NCI-H2196 treated with DMSO at 0.1 percent for 48 hours (cell line): ENCODE measurements around the gene NOL11.
"Not testable (repeated sequence)": the region's sequence is repeated elsewhere in the genome, so short reads cannot be mapped to it uniquely, and the experiment has no call there.

Experiments
- DNase-seq: peaks from one replicate; lab custom pipeline; 2025; ENCODE audit not compliant: unreplicated experiment; lab: John Stamatoyannopoulos, UW

The NOL11 gene

GRCh38 chr17:67707442-67707841 lies 10.3 kb upstream of the NOL11 start:
- no peak for DNase-seq

GRCh38 chr17:67708378-67708777 lies 9.4 kb upstream of the NOL11 start:
- no peak for DNase-seq

- DNase-seq: no peak
These were observed 5.8 kb upstream of the NOL11 start for GRCh38 chr17:67711916-67712315.

GRCh38 chr17:67712375-67712774 lies 5.4 kb upstream of the NOL11 start:
- DNase-seq: no peak

GRCh38 chr17:67713169-67713568 lies 4.6 kb upstream of the NOL11 start:
- DNase-seq: no peak

- DNase-seq: no peak
These were observed 1.3 kb upstream of the NOL11 start for GRCh38 chr17:67716405-67716798.

GRCh38 chr17:67717192-67717623 lies 528 bp upstream of the NOL11 start:
- DNase-seq: no peak

DNA sequence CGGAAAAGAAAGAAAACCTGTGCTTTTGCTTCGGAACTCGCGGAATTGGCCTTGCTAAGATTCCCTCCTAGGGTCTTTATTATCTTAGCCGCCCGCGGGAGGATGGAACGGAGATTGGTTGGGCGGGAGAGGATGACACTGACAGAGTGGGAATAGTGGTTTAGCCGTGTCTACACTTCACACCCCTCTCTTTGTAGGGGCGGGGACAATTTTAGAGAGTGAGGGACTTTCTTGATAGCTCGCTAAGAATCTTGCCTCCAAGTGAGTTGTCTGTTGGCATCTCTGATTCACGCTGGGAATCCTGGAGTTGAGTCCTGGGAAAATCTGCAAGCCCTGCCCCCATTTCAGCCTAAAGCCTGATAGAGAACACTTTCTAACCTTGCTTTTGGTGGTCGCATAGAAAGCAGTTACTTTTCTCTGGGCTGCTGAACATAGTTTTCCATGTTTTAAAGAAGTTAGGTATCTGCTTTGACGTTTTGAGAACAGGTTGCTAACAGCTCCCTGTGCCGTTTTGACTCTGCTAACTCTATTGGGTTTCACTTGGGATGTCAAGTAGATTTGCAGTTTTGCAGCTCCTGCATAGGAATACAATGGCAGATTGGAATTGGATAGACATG lies 697 bp downstream of the NOL11 start:
- DNase-seq: no peak

- no peak for DNase-seq
These were observed 7.6 kb downstream of the NOL11 start for GRCh38 chr17:67725373-67725791.

DNA sequence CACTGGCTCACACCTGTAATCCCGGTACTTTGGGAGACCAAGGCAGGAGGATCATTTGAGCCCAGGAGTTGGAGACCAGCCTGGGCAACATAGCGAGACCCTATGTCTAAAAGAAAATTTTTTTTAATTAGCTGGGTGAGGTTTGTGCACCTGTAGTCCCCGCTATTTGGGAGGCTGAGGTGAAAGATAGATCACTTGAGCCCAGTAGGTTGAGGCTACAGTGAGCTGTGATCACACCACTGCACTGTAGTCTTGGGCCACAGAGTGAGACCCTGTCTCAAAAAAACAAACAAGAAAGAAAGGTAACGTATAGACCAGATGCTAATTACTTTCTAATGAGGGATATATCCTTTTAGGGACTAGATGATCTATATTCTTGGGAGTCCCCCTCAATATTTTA lies 8.1 kb downstream of the NOL11 start:
- no peak for DNase-seq

GRCh38 chr17:67727152-67728039 lies 9.7 kb downstream of the NOL11 start:
- not testable (repeated sequence) for DNase-seq

- DNase-seq: no peak
These were observed 12.2 kb downstream of the NOL11 start for GRCh38 chr17:67729903-67730302.

DNA sequence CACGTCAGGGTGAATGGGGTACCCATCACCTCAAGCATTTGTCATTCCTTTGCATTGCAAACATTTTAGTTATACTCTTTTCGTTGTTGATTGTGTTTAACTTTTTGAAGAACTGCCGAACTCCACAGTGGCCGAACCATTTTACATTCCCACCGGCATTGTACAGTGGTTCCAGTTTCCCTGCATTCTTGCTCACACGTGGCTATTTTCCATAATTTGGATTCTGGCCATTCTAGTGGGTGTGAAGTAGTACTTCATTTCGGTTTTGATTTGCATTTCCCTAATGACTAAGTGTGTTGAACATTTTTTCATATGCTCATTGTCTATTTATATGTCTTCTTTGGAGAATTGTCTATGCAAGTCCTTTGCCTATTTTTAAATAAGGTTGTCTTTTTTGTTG lies 13.0 kb downstream of the NOL11 start:
- no peak for DNase-seq

DNA sequence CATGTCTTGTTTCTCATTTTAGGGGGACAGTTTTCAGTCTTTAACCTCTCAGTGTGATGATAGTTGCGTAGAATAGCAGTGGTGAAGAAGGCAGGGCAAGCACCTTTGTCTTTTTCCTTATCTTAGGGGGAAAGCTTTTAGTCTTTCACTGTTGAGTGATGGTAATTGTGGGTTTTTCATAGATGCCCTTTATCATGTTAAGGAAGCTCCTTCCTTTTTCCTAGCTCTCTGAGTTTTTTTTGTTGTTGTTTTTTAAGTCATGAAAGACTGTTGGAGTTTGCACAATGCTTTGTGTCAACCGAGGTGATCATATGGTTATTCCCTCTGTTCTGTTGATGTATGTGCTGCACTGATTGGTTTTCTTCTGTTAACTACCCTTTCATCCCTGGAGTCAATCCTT lies 15.7 kb downstream of the NOL11 start:
- DNase-seq: no peak

DNA sequence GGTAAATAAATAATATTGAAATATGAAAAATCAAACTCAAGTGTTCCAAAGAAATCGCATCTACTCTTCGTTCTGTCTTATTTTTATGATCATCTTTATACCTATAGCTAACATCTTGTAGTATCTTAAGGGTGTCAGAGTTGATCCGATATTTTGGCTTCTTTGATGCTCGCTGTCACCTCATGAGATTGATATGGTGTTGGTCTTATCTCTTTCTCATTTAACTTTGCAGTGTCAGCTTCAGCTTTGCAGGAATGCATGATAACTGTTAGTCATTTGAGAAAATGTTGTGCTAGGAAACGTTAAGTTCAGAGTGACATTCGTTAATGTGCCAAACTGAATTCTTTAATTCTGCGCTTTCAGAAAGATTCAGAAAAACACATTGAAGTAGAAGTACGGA lies 19.4 kb downstream of the NOL11 start:
- no peak for DNase-seq

- DNase-seq: no peak
These were observed 24.3 kb downstream of the NOL11 start for GRCh38 chr17:67742025-67742424.

DNA sequence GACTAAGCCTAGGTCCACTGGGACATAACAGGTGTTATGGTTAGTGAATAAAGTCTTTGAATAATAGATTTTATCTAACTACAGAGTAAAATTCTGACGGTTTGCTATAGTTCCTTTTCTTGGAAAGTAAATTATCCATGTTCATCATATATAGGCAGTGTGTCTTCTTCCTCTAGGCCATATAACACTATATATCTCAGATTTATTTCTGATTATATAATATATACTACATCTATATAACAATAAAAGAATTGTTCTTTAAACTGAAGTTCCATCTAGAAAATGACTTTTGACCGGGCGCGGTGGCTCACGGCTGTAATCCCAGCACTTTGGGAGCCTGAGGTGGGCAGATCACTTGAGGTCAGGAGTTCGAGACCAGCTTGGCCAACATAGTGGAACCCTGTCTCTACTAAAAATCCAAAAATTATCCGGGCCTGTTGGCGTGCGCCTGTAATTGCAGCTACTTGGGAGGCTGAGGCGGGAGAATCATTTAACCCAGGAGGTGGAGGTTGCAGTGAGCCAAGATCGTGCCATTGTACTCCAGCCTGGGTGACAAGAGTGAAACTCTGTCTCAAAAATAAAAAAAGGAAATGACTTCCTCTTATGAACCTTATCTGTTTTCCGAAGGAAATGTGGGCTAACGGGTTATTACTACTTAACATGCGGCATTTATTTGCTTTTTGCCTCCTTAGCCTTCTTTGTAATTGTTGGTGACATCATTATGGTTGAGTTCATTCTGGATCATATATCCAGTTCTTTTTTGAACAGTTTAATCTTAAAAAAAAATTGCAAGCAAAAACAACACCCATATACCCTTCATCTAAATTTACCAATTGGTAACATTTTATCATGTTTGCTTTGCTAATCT lies 29.2 kb downstream of the NOL11 start:
- no peak for DNase-seq

GRCh38 chr17:67747681-67748235 lies 30.0 kb downstream of the NOL11 start:
- DNase-seq: no peak

DNA sequence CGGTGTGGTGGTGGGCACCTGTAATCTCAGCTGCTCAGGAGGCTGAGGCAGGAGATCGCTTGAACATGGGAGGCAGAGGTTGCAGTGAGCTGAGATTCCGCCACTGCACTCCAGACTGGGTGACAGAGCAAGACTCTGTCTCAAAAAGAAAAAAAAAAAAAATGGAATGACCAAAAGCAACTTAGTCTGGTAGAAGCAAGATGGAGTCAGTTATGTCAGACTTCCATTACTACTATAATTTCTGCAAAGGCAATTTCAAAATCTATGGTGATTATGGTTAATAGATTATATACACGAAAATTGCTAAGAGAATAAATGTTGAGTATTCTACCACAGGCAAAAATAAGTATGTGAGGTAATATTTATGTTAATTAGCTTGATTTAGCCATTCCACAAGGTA lies 32.3 kb downstream of the NOL11 start:
- no peak for DNase-seq

GRCh38 chr17:67751101-67752074 lies 33.7 kb downstream of the NOL11 start:
- DNase-seq: no peak
